DOHH2 (cell line): ENCODE measurements around the gene STK32C.

Experiments
- H3F3A ChIP-seq: fragments of 200-600 bp; sonication (generic), shearing (Covaris generic); 2 replicates; pipeline ENCODE4 v1.6.0; 2016; ENCODE audit warnings: antibody characterized with exemption, mild to moderate bottlenecking; ENCODE audit not compliant: control insufficient read depth, insufficient read depth
- H3K27ac ChIP-seq: fragments of 200-600 bp; sonication (generic); 2 replicates; pipeline ENCODE4 v1.5.1; 2014; ENCODE audit warnings: low read depth, mild to moderate bottlenecking, low read length, moderate library complexity
- H3K27me3 ChIP-seq: fragments of 200-600 bp; sonication (generic); 2 replicates; pipeline ENCODE4 v1.6.1; 2014; ENCODE audit warnings: mild to moderate bottlenecking, low read length, mixed read lengths; ENCODE audit not compliant: control insufficient read depth
- H3K36me3 ChIP-seq: fragments of 200-600 bp; sonication (generic); 2 replicates; pipeline ENCODE4 v1.6.1; 2014; ENCODE audit warnings: mild to moderate bottlenecking, low read length, moderate library complexity, mixed read lengths; ENCODE audit not compliant: control insufficient read depth
- H3K4me1 ChIP-seq: fragments of 200-600 bp; sonication (generic); 2 replicates; pipeline ENCODE4 v1.6.1; 2014; ENCODE audit warnings: mild to moderate bottlenecking, low read length, mixed read lengths; ENCODE audit not compliant: control insufficient read depth
- H3K4me2 ChIP-seq: fragments of 200-600 bp; sonication (generic); 2 replicates; pipeline ENCODE4 v1.6.0; 2014; ENCODE audit warnings: mild to moderate bottlenecking, low read length, moderate library complexity
- H3K4me3 ChIP-seq: fragments of 200-600 bp; sonication (generic); 2 replicates; pipeline ENCODE4 v1.5.1; 2014; ENCODE audit warnings: mild to moderate bottlenecking, low read length, mixed read lengths
- H3K79me2 ChIP-seq: fragments of 200-600 bp; sonication (generic); 2 replicates; pipeline ENCODE4 v1.6.1; 2014; ENCODE audit warnings: mild to moderate bottlenecking, low read length, mixed read lengths; ENCODE audit not compliant: control insufficient read depth
- H3K9me2 ChIP-seq: fragments of 200-600 bp; sonication (generic); replicated peaks from 2 replicates; pipeline ENCODE4 v1.6.1; 2014; ENCODE audit warnings: mild to moderate bottlenecking, low read length, mixed read lengths; ENCODE audit not compliant: control insufficient read depth
- H3K9me3 ChIP-seq: fragments of 200-600 bp; sonication (generic); 2 replicates; pipeline ENCODE4 v1.6.1; 2014; ENCODE audit warnings: antibody characterized with exemption, low read length, mixed read lengths; ENCODE audit not compliant: control insufficient read depth, insufficient read depth
- H4K20me1 ChIP-seq: fragments of 200-600 bp; sonication (generic); 2 replicates; pipeline ENCODE4 v1.6.0; 2014; ENCODE audit warnings: low read depth, mild to moderate bottlenecking, antibody characterized with exemption, low read length, moderate library complexity; ENCODE audit not compliant: control insufficient read depth, insufficient read depth
- EZH2phosphoT487 ChIP-seq: fragments of 200-600 bp; sonication (generic); IDR thresholded peaks from 2 replicates; pipeline ENCODE4 v1.6.1; 2017; ENCODE audit warnings: borderline replicate concordance, mild to moderate bottlenecking, antibody characterized with exemption, low read length, moderate library complexity, mixed read lengths
- TF ChIP-seq, protein P1 (sequence below): fragments of 200-600 bp; sonication (generic); IDR thresholded peaks from one replicate; pipeline ENCODE4 v1.5.1; 2014; ENCODE audit warnings: antibody characterized with exemption, mild to moderate bottlenecking, low read depth, low read length; ENCODE audit not compliant: poor library complexity, severe bottlenecking

The STK32C gene

DNA sequence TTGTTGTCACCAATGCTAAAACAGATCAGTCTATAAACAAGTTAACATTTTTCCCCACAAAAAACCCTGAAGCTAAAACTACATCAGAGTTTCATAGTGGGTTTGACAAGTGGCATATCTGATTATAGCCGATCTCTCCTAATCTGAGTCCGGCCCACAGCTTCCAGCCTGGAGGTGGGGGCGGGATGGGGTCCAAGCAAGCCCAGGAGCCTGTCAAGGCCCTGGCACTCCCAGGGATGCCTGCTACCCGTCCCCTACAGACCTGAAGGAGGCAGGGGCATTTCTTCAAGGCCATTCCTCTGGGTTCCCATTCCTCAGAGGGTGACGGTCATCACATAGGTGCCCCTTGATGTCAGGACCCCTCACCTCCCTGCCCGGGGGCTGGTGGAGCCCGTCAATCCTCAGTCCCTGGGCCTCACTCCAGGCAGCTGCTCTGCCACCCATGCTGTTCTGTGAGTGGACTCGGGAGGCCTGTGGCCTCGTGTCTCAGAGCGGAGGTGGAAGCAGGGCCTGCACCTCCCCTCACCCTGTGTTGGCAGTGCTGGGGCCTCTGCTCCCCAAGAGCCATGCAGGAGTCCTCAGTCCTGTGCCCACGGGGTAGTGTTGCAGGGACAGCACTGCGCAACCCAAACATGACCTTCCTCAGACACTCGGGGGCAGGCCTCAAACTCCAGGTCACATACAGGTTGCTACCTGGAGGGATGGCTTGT is 112.2 kb downstream of the STK32C start:
- Histone ChIP-seq H3K79me2 (no peaks in the 10 kb centered on the region), H3F3A (no peaks in the 10 kb centered on the region), H3K9me2 (no peaks in the 10 kb centered on the region), H3K27me3 (no peaks in the 10 kb centered on the region), H3K36me3 (no peaks in the 10 kb centered on the region), H3K4me2 (no peak overlapping the region), H3K9me3 (no peaks in the 10 kb centered on the region), H3K4me1 (no peaks in the 10 kb centered on the region), H4K20me1 (no peaks in the 10 kb centered on the region), H3K27ac (no peak overlapping the region), H3K4me3 (no peak overlapping the region)
- TF ChIP-seq, protein P1, sequence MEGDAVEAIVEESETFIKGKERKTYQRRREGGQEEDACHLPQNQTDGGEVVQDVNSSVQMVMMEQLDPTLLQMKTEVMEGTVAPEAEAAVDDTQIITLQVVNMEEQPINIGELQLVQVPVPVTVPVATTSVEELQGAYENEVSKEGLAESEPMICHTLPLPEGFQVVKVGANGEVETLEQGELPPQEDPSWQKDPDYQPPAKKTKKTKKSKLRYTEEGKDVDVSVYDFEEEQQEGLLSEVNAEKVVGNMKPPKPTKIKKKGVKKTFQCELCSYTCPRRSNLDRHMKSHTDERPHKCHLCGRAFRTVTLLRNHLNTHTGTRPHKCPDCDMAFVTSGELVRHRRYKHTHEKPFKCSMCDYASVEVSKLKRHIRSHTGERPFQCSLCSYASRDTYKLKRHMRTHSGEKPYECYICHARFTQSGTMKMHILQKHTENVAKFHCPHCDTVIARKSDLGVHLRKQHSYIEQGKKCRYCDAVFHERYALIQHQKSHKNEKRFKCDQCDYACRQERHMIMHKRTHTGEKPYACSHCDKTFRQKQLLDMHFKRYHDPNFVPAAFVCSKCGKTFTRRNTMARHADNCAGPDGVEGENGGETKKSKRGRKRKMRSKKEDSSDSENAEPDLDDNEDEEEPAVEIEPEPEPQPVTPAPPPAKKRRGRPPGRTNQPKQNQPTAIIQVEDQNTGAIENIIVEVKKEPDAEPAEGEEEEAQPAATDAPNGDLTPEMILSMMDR = no peak
- TF ChIP-seq EZH2phosphoT487 = no peak

DNA sequence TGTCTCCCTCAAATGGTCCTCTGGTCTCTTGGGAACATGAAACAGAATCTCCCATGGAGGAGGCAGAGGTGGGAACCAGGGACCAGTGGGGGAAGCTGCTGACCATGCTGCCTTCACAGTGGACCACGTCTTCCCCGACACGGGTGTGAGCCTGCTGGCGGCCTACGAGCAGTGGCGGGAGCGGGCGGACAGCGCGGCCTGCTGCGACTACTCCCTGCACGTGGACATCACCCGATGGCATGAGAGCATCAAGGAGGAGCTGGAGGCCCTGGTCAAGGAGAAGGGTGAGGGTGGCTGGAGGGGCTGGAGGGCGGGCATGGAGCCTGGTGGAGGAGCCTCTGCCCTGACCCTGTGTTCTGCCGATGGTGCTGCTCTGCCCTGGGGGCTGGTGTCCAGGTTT is 113.0 kb downstream of the STK32C start:
- H3K9me3 ChIP-seq = no peaks in the 10 kb centered on the region
- no peak overlapping the region for H3K4me3 ChIP-seq
- H3F3A ChIP-seq = no peaks in the 10 kb centered on the region
- no peaks in the 10 kb centered on the region for H3K4me1 ChIP-seq
- H3K27ac ChIP-seq = no peak overlapping the region
- TF ChIP-seq, protein P1 = no peak
- TF ChIP-seq EZH2phosphoT487 = no peak
- no peaks in the 10 kb centered on the region for H3K79me2 ChIP-seq
- no peaks in the 10 kb centered on the region for H3K36me3 ChIP-seq
- H3K4me2 ChIP-seq = no peak overlapping the region
- no peaks in the 10 kb centered on the region for H3K27me3 ChIP-seq
- H3K9me2 ChIP-seq = no peaks in the 10 kb centered on the region
- no peaks in the 10 kb centered on the region for H4K20me1 ChIP-seq

DNA sequence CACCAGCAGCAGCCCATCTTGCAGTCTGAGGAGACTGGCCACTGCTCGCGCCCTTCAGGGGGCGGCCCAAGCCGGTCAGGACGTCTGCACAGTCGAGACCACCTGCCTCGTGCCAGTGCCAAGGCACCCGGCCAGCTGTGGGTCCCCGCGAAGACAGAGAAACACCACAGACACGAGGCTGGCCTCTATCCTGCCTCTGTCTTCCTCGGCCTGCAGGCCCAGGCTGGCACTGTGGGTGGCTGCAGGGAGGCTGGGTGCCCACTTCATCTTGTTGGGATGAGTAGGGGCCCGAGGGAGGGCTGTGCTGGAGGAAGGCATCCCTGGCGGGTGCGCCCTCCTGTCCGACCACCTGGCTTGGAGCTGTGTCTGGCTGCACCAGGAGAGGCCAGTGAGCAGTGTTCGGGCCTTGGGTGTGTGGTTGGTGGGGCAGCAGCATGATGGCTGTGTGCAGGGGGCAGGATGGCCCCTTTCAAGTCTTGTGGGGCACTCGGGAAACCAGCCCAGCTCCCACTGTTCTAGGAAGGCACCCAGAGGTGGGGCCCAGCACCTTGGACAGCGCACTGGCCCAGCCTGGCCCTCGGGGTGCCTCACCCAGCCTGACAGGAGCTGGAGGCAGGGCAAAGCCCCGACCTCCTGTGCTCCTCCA is 113.7 kb downstream of the STK32C start:
- H3K4me1 ChIP-seq = no peaks in the 10 kb centered on the region
- no peaks in the 10 kb centered on the region for H3K27me3 ChIP-seq
- H3K79me2 ChIP-seq = no peaks in the 10 kb centered on the region
- no peaks in the 10 kb centered on the region for H4K20me1 ChIP-seq
- H3K4me3 ChIP-seq = no peak overlapping the region
- no peaks in the 10 kb centered on the region for H3K36me3 ChIP-seq
- no peak overlapping the region for H3K4me2 ChIP-seq
- H3K9me2 ChIP-seq = no peaks in the 10 kb centered on the region
- no peaks in the 10 kb centered on the region for H3K9me3 ChIP-seq
- TF ChIP-seq EZH2phosphoT487 = no peak
- TF ChIP-seq, protein P1 = no peak
- H3K27ac ChIP-seq = no peak overlapping the region
- H3F3A ChIP-seq = no peaks in the 10 kb centered on the region
